T-helper 2 cell treated with Interferon-gamma antibody and Interleukin-4, amounts not matched to agents 5 μg/mL and 100 μg/mL, for 36 hours (primary cell): Measurements from ENCODE around the gene RBM19.

Experiments
- DNase-seq: peaks from one replicate; pipeline ENCODE4 v3.0.0; 2021; ENCODE audit warnings: low spot score
- H3K27ac Mint-ChIP-seq: one replicate; pipeline ENCODE4 v1.8.0; 2021; ENCODE audit warnings: mild to moderate bottlenecking, mixed read lengths
- H3K27me3 Mint-ChIP-seq: one replicate; pipeline ENCODE4 v1.8.0; 2021; ENCODE audit warnings: low read depth, mixed read lengths
- H3K36me3 Mint-ChIP-seq: one replicate; pipeline ENCODE4 v1.8.0; 2021; ENCODE audit warnings: low read depth, mixed read lengths
- H3K4me1 Mint-ChIP-seq: one replicate; pipeline ENCODE4 v1.8.0; 2021; ENCODE audit warnings: low read depth, mixed read lengths
- H3K4me3 Mint-ChIP-seq: one replicate; pipeline ENCODE4 v1.8.0; 2022; ENCODE audit warnings: mild to moderate bottlenecking, moderate library complexity, mixed read lengths
- H3K9me3 Mint-ChIP-seq: one replicate; pipeline ENCODE4 v1.8.0; 2021; ENCODE audit warnings: mixed read lengths

Gene RBM19

DNA sequence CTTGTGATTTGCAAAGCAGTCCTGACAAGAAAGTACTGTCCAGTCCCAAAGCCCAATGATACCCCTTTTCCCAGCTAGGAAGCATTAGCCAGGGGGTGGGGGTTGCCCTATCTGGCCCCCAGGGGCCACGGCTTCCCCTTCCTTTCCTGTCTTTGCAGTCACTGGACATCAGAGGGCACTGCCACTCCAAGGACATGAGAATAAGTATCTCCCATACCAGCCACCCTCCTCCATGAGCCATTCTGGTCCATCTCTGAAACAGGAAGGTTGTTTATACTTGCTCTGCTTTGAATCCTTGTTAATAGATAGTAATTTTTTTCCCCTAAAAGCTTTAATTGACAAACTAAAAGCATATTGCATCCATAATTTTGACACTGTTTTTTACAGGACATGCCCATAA, 29.7 kb downstream of the RBM19 start:
- Mint-ChIP-seq H3K27ac (no peak overlapping the region), H3K36me3 (peaks cover 24% of the 10 kb centered on the region), H3K4me3 (no peak overlapping the region), H3K4me1 (no peaks in the 10 kb centered on the region), H3K27me3 (no peaks in the 10 kb centered on the region), H3K9me3 (no peaks in the 10 kb centered on the region)
- no peak for DNase-seq

DNA sequence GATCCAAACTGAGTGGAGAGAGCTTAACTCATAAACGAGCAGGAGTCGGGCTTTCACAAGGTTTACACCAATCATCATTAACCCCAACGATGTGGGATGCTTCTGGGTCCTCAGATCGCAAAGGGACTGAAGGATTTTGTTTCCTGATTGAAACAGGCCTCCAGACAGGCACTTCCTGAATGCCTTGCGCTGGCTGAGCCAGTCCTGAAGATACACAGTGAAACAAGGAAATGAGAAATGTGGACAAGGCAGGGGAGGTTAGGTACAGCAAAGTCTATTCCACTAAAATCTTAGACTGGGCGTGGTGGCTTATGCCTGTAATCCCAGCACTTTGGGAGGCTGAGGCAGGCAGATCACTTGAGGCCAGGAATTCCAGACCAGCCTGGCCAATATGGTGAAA, 30.7 kb downstream of the RBM19 start:
- no peaks in the 10 kb centered on the region for H3K4me1 Mint-ChIP-seq
- no peak for DNase-seq

GRCh38 chr12:113934946-113935345, 31.2 kb downstream of the RBM19 start:
- Mint-ChIP-seq H3K4me3 (no peak overlapping the region), H3K27ac (no peak overlapping the region), H3K9me3 (no peaks in the 10 kb centered on the region), H3K36me3 (peaks cover 20% of the 10 kb centered on the region), H3K27me3 (no peaks in the 10 kb centered on the region), H3K4me1 (no peaks in the 10 kb centered on the region)
- DNase-seq: no peak

More for the DNA sequence above, 30.7 kb downstream of the RBM19 start:
- no peaks in the 10 kb centered on the region for H3K27me3 Mint-ChIP-seq
- H3K36me3 Mint-ChIP-seq: peaks cover 20% of the 10 kb centered on the region
- H3K27ac Mint-ChIP-seq: no peak overlapping the region
- H3K9me3 Mint-ChIP-seq: no peaks in the 10 kb centered on the region
- no peak overlapping the region for H3K4me3 Mint-ChIP-seq

- Mint-ChIP-seq H3K36me3 (peaks cover 19% of the 10 kb centered on the region), H3K4me1 (peaks cover 2% of the 10 kb centered on the region), H3K9me3 (no peaks in the 10 kb centered on the region), H3K27ac (no peak overlapping the region), H3K27me3 (no peaks in the 10 kb centered on the region), H3K4me3 (no peak overlapping the region)
- no peak for DNase-seq
Observed at GRCh38 chr12:113934060-113934814, 31.9 kb downstream of the RBM19 start.

- DNase-seq: no peak
- Mint-ChIP-seq H3K4me1 (peaks cover 2% of the 10 kb centered on the region), H3K27ac (no peak overlapping the region), H3K27me3 (no peaks in the 10 kb centered on the region), H3K4me3 (no peak overlapping the region), H3K9me3 (no peaks in the 10 kb centered on the region), H3K36me3 (peaks cover 13% of the 10 kb centered on the region)
Observed at GRCh38 chr12:113933201-113933786, 32.8 kb downstream of the RBM19 start.

DNA sequence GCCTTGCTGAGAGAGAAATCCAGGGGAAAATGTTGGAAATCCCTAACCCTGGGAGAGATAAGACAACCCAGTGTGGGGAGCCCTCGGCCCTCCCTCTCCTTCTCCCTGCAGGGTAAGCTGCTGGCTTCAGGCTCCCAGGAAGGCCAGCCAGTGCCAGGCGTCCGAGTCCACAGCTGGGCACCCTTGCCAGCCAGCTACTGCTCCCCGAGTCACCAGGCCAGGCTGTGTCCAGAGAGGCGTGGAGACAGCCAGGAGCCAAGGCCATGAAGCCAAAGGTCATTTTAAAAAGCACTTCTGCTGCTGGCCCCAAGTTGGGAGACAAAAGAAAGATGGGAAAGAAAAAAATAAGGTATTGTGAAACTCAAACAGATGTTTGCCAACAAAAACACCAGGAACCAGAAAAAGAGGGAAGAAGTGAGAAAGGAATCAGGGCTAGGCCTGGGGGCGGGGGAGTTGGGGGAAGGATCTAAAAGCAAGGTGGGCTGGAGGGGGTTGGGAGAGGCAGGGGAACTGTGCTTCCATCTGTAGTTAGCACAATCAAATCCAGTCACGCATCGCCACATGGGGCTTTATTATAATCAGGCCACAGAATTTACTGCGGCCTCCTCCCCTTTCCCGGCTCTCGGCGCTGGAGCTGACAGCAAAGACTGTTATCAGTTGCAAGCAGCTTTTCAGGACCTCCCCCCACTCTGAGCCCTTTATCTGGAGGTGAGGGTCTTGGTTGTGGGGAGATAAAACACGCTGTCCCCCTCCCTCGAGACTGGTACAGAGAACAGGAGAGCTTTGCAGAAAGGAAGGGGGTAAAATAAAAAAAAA, 33.5 kb downstream of the RBM19 start:
- Mint-ChIP-seq H3K4me1 (peaks cover 2% of the 10 kb centered on the region), H3K27me3 (no peaks in the 10 kb centered on the region), H3K36me3 (peaks cover 8% of the 10 kb centered on the region), H3K27ac (no peak overlapping the region), H3K9me3 (no peaks in the 10 kb centered on the region), H3K4me3 (no peak overlapping the region)
- no peak for DNase-seq

DNA sequence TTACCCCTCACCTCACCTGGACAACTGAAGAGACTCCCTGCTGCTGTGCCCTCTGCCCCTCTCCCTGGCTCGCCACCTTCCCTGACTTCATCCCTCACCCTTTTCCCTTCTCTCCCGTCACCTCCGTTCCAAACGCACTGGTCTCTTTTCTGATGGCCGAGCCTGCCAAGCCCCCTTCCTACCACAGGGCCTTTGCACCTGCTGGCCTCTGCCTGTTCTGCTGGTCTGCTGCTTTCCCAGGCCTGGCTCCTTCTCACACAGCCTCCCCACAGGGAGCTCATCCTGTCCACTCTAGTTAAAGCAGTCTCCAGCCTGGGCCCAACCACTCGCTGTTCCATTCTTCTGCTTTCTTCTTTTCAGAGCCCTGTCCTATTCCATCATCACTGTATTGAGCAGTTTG, 34.6 kb downstream of the RBM19 start:
- H3K27ac Mint-ChIP-seq: no peak overlapping the region
- peaks cover 9% of the 10 kb centered on the region for H3K4me1 Mint-ChIP-seq
- H3K27me3 Mint-ChIP-seq: no peaks in the 10 kb centered on the region
- H3K4me3 Mint-ChIP-seq: no peak overlapping the region
- DNase-seq: no peak
- H3K36me3 Mint-ChIP-seq: peaks cover 12% of the 10 kb centered on the region
- H3K9me3 Mint-ChIP-seq: no peaks in the 10 kb centered on the region

GRCh38 chr12:113930249-113930648, 35.9 kb downstream of the RBM19 start:
- no peaks in the 10 kb centered on the region for H3K27me3 Mint-ChIP-seq
- peaks cover 10% of the 10 kb centered on the region for H3K4me1 Mint-ChIP-seq
- H3K27ac Mint-ChIP-seq: no peak overlapping the region
- no peak overlapping the region for H3K4me3 Mint-ChIP-seq
- no peaks in the 10 kb centered on the region for H3K9me3 Mint-ChIP-seq
- peaks cover 15% of the 10 kb centered on the region for H3K36me3 Mint-ChIP-seq
- no peak for DNase-seq

GRCh38 chr12:113929312-113929989, 36.7 kb downstream of the RBM19 start:
- Mint-ChIP-seq H3K4me1 (peaks cover 10% of the 10 kb centered on the region), H3K36me3 (peaks cover 15% of the 10 kb centered on the region), H3K27ac (no peak overlapping the region), H3K4me3 (no peak overlapping the region), H3K27me3 (no peaks in the 10 kb centered on the region), H3K9me3 (no peaks in the 10 kb centered on the region)
- DNase-seq: peak; percentile 4

DNA sequence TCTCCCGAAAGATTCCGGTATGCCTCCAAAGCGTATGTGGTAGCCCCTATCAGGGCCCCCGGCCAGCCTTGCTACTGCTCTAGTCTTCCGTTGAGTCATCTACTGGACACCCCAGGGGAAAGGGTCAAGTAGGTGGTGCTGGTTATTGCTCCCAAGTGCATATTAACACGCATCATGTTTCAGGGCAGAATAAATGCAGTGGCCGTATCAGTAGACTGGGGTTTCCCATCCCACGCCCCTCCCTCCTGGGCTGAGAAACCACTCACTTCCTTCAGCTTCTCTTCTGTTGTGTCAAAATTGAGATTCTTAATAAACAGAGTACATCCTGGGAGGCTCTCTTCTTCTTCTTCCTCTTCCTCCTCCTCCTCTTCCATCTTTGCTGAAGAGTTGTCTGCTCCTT, 39.3 kb downstream of the RBM19 start:
- peaks cover 10% of the 10 kb centered on the region for H3K4me1 Mint-ChIP-seq
- H3K36me3 Mint-ChIP-seq: peaks cover 15% of the 10 kb centered on the region
- H3K4me3 Mint-ChIP-seq: no peak overlapping the region
- no peak for DNase-seq
- H3K27ac Mint-ChIP-seq: peak overlapping the region; percentile 58
- H3K27me3 Mint-ChIP-seq: no peaks in the 10 kb centered on the region
- no peaks in the 10 kb centered on the region for H3K9me3 Mint-ChIP-seq

GRCh38 chr12:113924341-113924740, 41.8 kb downstream of the RBM19 start:
- Mint-ChIP-seq H3K9me3 (no peaks in the 10 kb centered on the region), H3K36me3 (peaks cover 18% of the 10 kb centered on the region), H3K27me3 (no peaks in the 10 kb centered on the region)

DNA sequence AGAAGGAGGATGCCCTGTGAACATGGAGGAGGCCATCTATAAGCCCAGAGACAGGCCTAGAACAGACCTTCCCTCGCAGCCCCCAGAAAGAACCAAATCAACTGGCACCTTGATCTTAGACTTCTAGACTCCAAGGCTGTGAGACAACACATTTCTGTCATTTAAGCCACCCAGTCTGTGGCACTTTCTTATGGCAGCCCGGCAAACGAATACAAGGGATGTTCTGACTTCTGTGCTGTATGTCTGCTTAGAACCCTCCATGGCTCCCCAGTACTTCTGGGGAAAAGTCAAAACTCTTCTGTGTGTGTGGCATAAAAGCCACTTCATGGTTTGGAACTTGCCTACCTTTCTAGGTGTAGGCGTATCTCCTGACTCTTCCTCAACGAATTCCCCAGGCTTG, 42.9 kb downstream of the RBM19 start:
- no peak overlapping the region for H3K4me3 Mint-ChIP-seq
- peaks cover 18% of the 10 kb centered on the region for H3K36me3 Mint-ChIP-seq
- H3K4me1 Mint-ChIP-seq: peaks cover 8% of the 10 kb centered on the region
- H3K9me3 Mint-ChIP-seq: no peaks in the 10 kb centered on the region
- H3K27ac Mint-ChIP-seq: no peak overlapping the region
- no peaks in the 10 kb centered on the region for H3K27me3 Mint-ChIP-seq
- DNase-seq: no peak

More at GRCh38 chr12:113924341-113924740, 41.8 kb downstream of the RBM19 start:
- DNase-seq: no peak
- Mint-ChIP-seq H3K4me1 (peaks cover 8% of the 10 kb centered on the region), H3K27ac (no peak overlapping the region), H3K4me3 (no peak overlapping the region)

- Mint-ChIP-seq H3K27me3 (no peaks in the 10 kb centered on the region), H3K9me3 (no peaks in the 10 kb centered on the region), H3K4me3 (no peak overlapping the region), H3K4me1 (peaks cover under 1% of the 10 kb centered on the region), H3K27ac (no peak overlapping the region), H3K36me3 (peaks cover 13% of the 10 kb centered on the region)
- DNase-seq: no peak
Observed at GRCh38 chr12:113921430-113921829, 44.7 kb downstream of the RBM19 start.

DNA sequence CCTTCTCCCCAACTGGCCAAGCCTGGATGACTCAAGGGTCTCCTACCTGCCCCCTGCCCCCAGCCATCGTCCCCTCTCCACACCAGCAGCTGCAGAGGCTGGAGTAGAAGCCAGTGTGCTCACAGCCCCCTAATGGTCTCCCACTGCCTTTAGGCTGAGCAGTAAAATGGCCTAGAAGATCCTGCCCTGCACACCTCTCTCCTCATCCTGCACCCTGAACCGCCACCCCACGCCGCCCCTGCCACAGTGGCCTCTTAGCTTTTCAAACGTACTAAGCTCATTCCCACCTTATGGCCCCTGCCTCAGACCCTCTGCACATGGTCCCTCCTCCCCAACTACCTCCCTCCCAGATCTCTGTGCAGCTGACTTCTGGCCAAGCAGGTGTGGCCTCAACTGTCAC, 46.3 kb downstream of the RBM19 start:
- H3K27me3 Mint-ChIP-seq: no peaks in the 10 kb centered on the region
- no peaks in the 10 kb centered on the region for H3K4me1 Mint-ChIP-seq
- no peak for DNase-seq
- H3K9me3 Mint-ChIP-seq: no peaks in the 10 kb centered on the region
- no peak overlapping the region for H3K27ac Mint-ChIP-seq
- no peak overlapping the region for H3K4me3 Mint-ChIP-seq
- peaks cover 12% of the 10 kb centered on the region for H3K36me3 Mint-ChIP-seq
